HepG2 (cell line): ENCODE data around the gene DCAKD. TPM values are rescaled to one million over a fixed set of nuclear protein-coding genes. Genes with fewer than 3 reads are reported as not detected.

ENCODE experiments used
- ARNT ChIP-seq: fragments of 450-650 bp; IDR thresholded peaks from 2 replicates; pipeline ENCODE4 v1.6.1; 2017
- ATAD3A ChIP-seq: sonication (generic); formaldehyde crosslinking; IDR thresholded peaks from 2 replicates; pipeline ENCODE4 v1.4.0; 2020; ENCODE audit warnings: missing genetic modification reagents
- EP300 ChIP-seq, 3 experiments: sonication (generic) in 1 of 3; formaldehyde crosslinking in 1 of 3; IDR thresholded peaks; 2 replicates each; pipeline versions ENCODE4 v1.5.1 to v1.6.1; 2011 to 2020; ENCODE audit warnings: low read depth in 2 of 3, low read length in 2 of 3, borderline replicate concordance in 1 of 3, improper control_type of control experiment in 1 of 3, mild to moderate bottlenecking in 1 of 3, missing genetic modification reagents in 1 of 3, moderate library complexity in 1 of 3
- FOSL2 ChIP-seq: sonication (generic); formaldehyde crosslinking; IDR thresholded peaks from 2 replicates; pipeline ENCODE4 v1.4.0; 2020; ENCODE audit warnings: missing genetic modification reagents
- GLI4 ChIP-seq: sonication (generic); formaldehyde crosslinking; IDR thresholded peaks from 2 replicates; pipeline ENCODE4 v1.5.1; 2020; ENCODE audit warnings: missing genetic modification reagents, mild to moderate bottlenecking, moderate library complexity, borderline replicate concordance
- HNRNPUL1 ChIP-seq: fragments of 200-400 bp; formaldehyde crosslinking; IDR thresholded peaks from 2 replicates; pipeline ENCODE4 v1.6.1; 2017; ENCODE audit warnings: low read depth, mild to moderate bottlenecking, low read length, moderate library complexity
- IKZF1 ChIP-seq: fragments of 450-650 bp; IDR thresholded peaks from 2 replicates; pipeline ENCODE4 v1.7.1; 2016
- SALL1 ChIP-seq: sonication (generic); formaldehyde crosslinking; IDR thresholded peaks from 2 replicates; pipeline ENCODE4 v1.8.0; 2022; ENCODE audit warnings: mild to moderate bottlenecking, missing genetic modification reagents
- ZNF343 ChIP-seq: sonication (generic); formaldehyde crosslinking; IDR thresholded peaks from 2 replicates; pipeline ENCODE4 v1.4.0; 2020; ENCODE audit warnings: mild to moderate bottlenecking, missing genetic modification reagents
- ZNF441 ChIP-seq: sonication (generic); formaldehyde crosslinking; IDR thresholded peaks from 2 replicates; pipeline ENCODE4 v1.7.0; 2021; ENCODE audit warnings: missing genetic modification reagents, borderline replicate concordance
- ZNF501 ChIP-seq: sonication (generic); formaldehyde crosslinking; IDR thresholded peaks from 2 replicates; pipeline ENCODE4 v1.5.1; 2020; ENCODE audit warnings: mild to moderate bottlenecking, moderate library complexity, missing genetic modification reagents
- ZNF557 ChIP-seq: sonication (generic); formaldehyde crosslinking; IDR thresholded peaks from 2 replicates; pipeline ENCODE4 v1.4.0; 2020; ENCODE audit warnings: missing genetic modification reagents
- ZNF674 ChIP-seq: sonication (generic); formaldehyde crosslinking; IDR thresholded peaks from 2 replicates; pipeline ENCODE4 v1.5.0; 2020; ENCODE audit warnings: low read depth, mild to moderate bottlenecking, missing genetic modification reagents
- ZNF841 ChIP-seq: sonication (generic); formaldehyde crosslinking; IDR thresholded peaks from 2 replicates; pipeline ENCODE4 v1.8.1; 2023; ENCODE audit warnings: missing genetic modification reagents, borderline replicate concordance
- polyA plus RNA-seq, 8 experiments: library from polyadenylated mRNA; depleted of rRNA in 3 of 8; stranded (reverse) in 7 of 8; unstranded in 1 of 8; fragments of >200 nt; fragmentation: Illumina TruSeq in 4 of 8; extraction: Trizol in 4 of 8; gene quantifications; 2 replicates each; pipeline versions ENCODE4 v1.2.1 to v1.2.3, GENCODE V29; 2011 to 2016; ENCODE audit warnings: low read depth in 4 of 8, missing spikeins in 1 of 8, mixed read lengths in 1 of 8; ENCODE audit not compliant: insufficient read depth in 1 of 8
- total RNA-seq, 5 experiments: library from RNA; depleted of rRNA; stranded (reverse); fragments of >200 nt; fragmentation: Illumina TruSeq; extraction: Trizol; gene quantifications; 2 replicates each; pipeline ENCODE4 v1.2.3, GENCODE V29; 2016; ENCODE audit warnings: low read depth in 1 of 5
- TF ChIP-seq, protein P1 (sequence below): sonication (generic); formaldehyde crosslinking; IDR thresholded peaks from 2 replicates; pipeline ENCODE4 v1.4.0; 2020; ENCODE audit warnings: missing genetic modification reagents, borderline replicate concordance
- TF ChIP-seq, protein P2 (sequence below): sonication (generic); formaldehyde crosslinking; IDR thresholded peaks from 2 replicates; pipeline ENCODE4 v1.5.0; 2020; ENCODE audit warnings: missing genetic modification reagents
- TF ChIP-seq, protein P3 (sequence below): sonication (generic); formaldehyde crosslinking; conservative IDR thresholded peaks from 2 replicates; pipeline ENCODE4 v1.4.0; 2020; ENCODE audit warnings: missing genetic modification reagents
- TF ChIP-seq, protein P4 (sequence below): IDR thresholded peaks from 2 replicates; pipeline ENCODE4 v1.6.1; 2018; ENCODE audit warnings: missing genetic modification reagents
- TF ChIP-seq, protein P5 (sequence below): sonication (generic); formaldehyde crosslinking; IDR thresholded peaks from 2 replicates; pipeline ENCODE4 v1.4.0; 2020; ENCODE audit warnings: missing genetic modification reagents, low read depth, mild to moderate bottlenecking, borderline replicate concordance
- TF ChIP-seq, protein P6 (sequence below): sonication (generic); formaldehyde crosslinking; IDR thresholded peaks from 2 replicates; pipeline ENCODE4 v1.4.0; 2020; ENCODE audit warnings: missing genetic modification reagents

The DCAKD gene
- total and polyA plus RNA-seq, 2 of the 13 experiments (the other 11 are each of a cell fraction or from before 2014, with no cell fraction given) = 25.9 to 29.2 TPM

DNA sequence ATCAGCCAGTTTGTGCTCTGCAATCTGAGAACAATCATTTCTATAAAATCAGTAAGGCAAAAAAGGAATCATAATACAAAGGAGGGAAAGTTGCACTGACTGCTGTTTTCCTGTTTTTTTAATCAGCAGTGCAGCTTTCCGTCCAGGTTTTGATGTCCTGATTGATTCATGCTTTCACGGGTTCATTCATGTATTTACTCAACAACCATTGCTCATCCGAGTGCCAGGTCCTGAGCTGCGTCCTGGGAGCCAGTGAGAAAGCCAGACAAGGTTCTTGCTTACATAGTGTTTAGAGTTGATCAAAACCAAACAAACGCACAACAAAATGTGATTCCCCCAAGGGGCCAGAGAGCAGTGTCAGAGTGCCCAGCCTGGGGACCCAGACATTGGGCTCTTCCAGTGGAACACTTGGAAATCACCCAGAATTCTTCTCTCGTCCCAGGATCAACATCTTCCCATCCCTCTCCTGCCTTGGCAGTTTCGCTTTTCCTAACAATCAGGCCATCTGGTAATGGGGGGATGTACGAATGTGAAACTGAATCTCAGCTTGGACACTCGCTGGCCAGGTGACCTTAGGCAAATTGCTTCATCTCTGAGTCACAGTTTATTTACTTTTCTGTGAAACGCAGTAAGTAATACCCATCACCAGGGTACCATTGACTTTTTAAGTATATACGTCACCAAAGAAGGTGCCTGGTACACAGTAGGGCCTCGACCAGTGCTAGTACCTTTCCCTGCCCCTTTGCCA, 70.0 kb downstream of the DCAKD start (continued):
- TF ChIP-seq, protein P1, sequence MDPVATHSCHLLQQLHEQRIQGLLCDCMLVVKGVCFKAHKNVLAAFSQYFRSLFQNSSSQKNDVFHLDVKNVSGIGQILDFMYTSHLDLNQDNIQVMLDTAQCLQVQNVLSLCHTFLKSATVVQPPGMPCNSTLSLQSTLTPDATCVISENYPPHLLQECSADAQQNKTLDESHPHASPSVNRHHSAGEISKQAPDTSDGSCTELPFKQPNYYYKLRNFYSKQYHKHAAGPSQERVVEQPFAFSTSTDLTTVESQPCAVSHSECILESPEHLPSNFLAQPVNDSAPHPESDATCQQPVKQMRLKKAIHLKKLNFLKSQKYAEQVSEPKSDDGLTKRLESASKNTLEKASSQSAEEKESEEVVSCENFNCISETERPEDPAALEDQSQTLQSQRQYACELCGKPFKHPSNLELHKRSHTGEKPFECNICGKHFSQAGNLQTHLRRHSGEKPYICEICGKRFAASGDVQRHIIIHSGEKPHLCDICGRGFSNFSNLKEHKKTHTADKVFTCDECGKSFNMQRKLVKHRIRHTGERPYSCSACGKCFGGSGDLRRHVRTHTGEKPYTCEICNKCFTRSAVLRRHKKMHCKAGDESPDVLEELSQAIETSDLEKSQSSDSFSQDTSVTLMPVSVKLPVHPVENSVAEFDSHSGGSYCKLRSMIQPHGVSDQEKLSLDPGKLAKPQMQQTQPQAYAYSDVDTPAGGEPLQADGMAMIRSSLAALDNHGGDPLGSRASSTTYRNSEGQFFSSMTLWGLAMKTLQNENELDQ (CRISPR knock-in tag) = no peak
- TF ChIP-seq, protein P2, sequence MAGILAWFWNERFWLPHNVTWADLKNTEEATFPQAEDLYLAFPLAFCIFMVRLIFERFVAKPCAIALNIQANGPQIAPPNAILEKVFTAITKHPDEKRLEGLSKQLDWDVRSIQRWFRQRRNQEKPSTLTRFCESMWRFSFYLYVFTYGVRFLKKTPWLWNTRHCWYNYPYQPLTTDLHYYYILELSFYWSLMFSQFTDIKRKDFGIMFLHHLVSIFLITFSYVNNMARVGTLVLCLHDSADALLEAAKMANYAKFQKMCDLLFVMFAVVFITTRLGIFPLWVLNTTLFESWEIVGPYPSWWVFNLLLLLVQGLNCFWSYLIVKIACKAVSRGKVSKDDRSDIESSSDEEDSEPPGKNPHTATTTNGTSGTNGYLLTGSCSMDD (CRISPR knock-in tag) = no peak
- TF ChIP-seq IKZF1 (no peak), SALL1 (CRISPR knock-in tag) (peak; percentile 37; the same call in 1 of the 2 replicates), ZNF441 (CRISPR knock-in tag) (no peak), FOSL2 (peak; percentile 99), ZNF343 (CRISPR knock-in tag) (no peak), ZNF557 (no peak), HNRNPUL1 (no peak), GLI4 (CRISPR knock-in tag) (no peak), ZNF674 (CRISPR knock-in tag) (no peak), ZNF501 (peak; percentile 89), ZNF841 (no peak), ATAD3A (CRISPR knock-in tag) (no peak), EP300 (IDR thresholded peaks at IDR 0.05; ENCODE audit: low read depth in 2 of 2, low read length in 2 of 2) (peak in 1 of 2 experiments; percentile 49; a peak in 2 of 4 replicates), EP300 (CRISPR knock-in tag; IDR thresholded peaks at IDR 0.05; ENCODE audit: borderline replicate concordance) (no peak), ARNT (no peak)
- TF ChIP-seq, protein P3, sequence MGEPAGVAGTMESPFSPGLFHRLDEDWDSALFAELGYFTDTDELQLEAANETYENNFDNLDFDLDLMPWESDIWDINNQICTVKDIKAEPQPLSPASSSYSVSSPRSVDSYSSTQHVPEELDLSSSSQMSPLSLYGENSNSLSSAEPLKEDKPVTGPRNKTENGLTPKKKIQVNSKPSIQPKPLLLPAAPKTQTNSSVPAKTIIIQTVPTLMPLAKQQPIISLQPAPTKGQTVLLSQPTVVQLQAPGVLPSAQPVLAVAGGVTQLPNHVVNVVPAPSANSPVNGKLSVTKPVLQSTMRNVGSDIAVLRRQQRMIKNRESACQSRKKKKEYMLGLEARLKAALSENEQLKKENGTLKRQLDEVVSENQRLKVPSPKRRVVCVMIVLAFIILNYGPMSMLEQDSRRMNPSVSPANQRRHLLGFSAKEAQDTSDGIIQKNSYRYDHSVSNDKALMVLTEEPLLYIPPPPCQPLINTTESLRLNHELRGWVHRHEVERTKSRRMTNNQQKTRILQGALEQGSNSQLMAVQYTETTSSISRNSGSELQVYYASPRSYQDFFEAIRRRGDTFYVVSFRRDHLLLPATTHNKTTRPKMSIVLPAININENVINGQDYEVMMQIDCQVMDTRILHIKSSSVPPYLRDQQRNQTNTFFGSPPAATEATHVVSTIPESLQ (CRISPR knock-in tag) = no peak
- TF ChIP-seq, protein P4, sequence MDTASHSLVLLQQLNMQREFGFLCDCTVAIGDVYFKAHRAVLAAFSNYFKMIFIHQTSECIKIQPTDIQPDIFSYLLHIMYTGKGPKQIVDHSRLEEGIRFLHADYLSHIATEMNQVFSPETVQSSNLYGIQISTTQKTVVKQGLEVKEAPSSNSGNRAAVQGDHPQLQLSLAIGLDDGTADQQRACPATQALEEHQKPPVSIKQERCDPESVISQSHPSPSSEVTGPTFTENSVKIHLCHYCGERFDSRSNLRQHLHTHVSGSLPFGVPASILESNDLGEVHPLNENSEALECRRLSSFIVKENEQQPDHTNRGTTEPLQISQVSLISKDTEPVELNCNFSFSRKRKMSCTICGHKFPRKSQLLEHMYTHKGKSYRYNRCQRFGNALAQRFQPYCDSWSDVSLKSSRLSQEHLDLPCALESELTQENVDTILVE = 0 out of 2 replicates have a peak, but pooled peaks have one; percentile 22
- TF ChIP-seq, protein P5, sequence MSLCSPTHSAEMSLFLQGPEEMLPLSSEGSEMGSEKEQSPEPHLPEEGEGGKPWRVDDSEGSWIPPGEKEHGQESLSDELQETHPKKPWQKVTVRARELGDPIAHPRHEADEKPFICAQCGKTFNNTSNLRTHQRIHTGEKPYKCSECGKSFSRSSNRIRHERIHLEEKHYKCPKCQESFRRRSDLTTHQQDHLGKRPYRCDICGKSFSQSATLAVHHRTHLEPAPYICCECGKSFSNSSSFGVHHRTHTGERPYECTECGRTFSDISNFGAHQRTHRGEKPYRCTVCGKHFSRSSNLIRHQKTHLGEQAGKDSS (CRISPR knock-in tag) = no peak
- TF ChIP-seq, protein P6, sequence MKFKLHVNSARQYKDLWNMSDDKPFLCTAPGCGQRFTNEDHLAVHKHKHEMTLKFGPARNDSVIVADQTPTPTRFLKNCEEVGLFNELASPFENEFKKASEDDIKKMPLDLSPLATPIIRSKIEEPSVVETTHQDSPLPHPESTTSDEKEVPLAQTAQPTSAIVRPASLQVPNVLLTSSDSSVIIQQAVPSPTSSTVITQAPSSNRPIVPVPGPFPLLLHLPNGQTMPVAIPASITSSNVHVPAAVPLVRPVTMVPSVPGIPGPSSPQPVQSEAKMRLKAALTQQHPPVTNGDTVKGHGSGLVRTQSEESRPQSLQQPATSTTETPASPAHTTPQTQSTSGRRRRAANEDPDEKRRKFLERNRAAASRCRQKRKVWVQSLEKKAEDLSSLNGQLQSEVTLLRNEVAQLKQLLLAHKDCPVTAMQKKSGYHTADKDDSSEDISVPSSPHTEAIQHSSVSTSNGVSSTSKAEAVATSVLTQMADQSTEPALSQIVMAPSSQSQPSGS (CRISPR knock-in tag) = no peak
